A549 (cell line): ENCODE results near the gene CFB. TPM values are rescaled to one million over a fixed set of nuclear protein-coding genes. Genes with fewer than 3 reads are reported as not detected.
"Not testable (repeated sequence)": the region's sequence is repeated elsewhere in the genome, so short reads cannot be mapped to it uniquely, and the experiment has no call there.

Source experiments
- ATAC-seq, 2 experiments: fragments of 200-7000 bp in 1 of 2; fragments of >200 bp in 1 of 2; cut with Nextera tagmentation in 1 of 2; cut with Tn5 transposase in 1 of 2; 3 replicates each; pipeline versions ENCODE4 v1.8.0 to v1.9.1; 2018 to 2020; ENCODE audit warnings: mild to moderate bottlenecking in 1 of 2, moderate library complexity in 1 of 2
- CTCF ChIA-PET: fragments of 300-600 bp; sonication (Branson Sonifier 250); formaldehyde crosslinking; extraction: SDS; loops from one replicate; lab custom pipeline; 2021; ENCODE audit warnings: antibody characterized with exemption, inconsistent platforms; lab: Yijun Ruan, JAX
- POLR2A ChIA-PET: fragments of 350-600 bp; formaldehyde crosslinking; extraction: SDS; loops from one replicate; lab custom pipeline; 2021; ENCODE audit warnings: antibody characterized with exemption, inconsistent platforms; lab: Yijun Ruan, JAX
- DNase-seq, 2 experiments: peaks; one replicate each; pipeline versions ENCODE4 v3.0.0 to v3.0.0-alpha.2; 2011 to 2016; ENCODE audit warnings: low read depth in 1 of 2, low spot score in 1 of 2
- FAIRE-seq: peaks from 2 replicates; lab custom pipeline; 2011; peaks lifted over from hg19 to GRCh38; lab: Jason Lieb, UNC
- H3K27ac ChIP-seq, 2 experiments: fragments of >200 bp; sonication (Bioruptor Twin); formaldehyde crosslinking; 3 replicates each; pipeline ENCODE4 v1.5.1; 2016 to 2017
- H3K4me1 ChIP-seq: fragments of >200 bp; sonication (Bioruptor Twin); formaldehyde crosslinking; 3 replicates; pipeline ENCODE4 v1.6.1; 2016
- H3K4me2 ChIP-seq: fragments of >200 bp; sonication (Bioruptor Twin); formaldehyde crosslinking; 3 replicates; pipeline ENCODE4 v1.6.1; 2016
- H3K4me3 ChIP-seq: fragments of >200 bp; sonication (Bioruptor Twin); formaldehyde crosslinking; 3 replicates; pipeline ENCODE4 v1.5.1; 2016
- H3K9me3 ChIP-seq: fragments of >200 bp; sonication (Bioruptor Twin); formaldehyde crosslinking; 3 replicates; pipeline ENCODE4 v1.6.1; 2016
- BHLHE40 ChIP-seq: IDR thresholded peaks from 2 replicates; pipeline ENCODE4 v1.6.1; 2012; ENCODE audit warnings: low read depth, low read length, inconsistent platforms
- CBX2 ChIP-seq: fragments of 200-600 bp; sonication (generic); IDR thresholded peaks from 2 replicates; pipeline ENCODE4 v1.6.1; 2016; ENCODE audit warnings: low read depth, mild to moderate bottlenecking, borderline replicate concordance
- CEBPB ChIP-seq, 2 experiments: fragments of >200 bp in 1 of 2; sonication (Bioruptor Twin) in 1 of 2; formaldehyde crosslinking in 1 of 2; IDR thresholded peaks; 2 replicates each; pipeline ENCODE4 v1.6.1; 2012 to 2016
- CHD4 ChIP-seq: fragments of 200-600 bp; sonication (generic); IDR thresholded peaks from 2 replicates; pipeline ENCODE4 v1.6.1; 2016; ENCODE audit warnings: antibody characterized with exemption, mild to moderate bottlenecking, borderline replicate concordance
- ELK1 ChIP-seq: fragments of 150-350 bp; IDR thresholded peaks from 2 replicates; pipeline ENCODE4 v1.6.1; 2014; ENCODE audit warnings: low read depth, mild to moderate bottlenecking, low read length
- EP300 ChIP-seq, 2 experiments: fragments of >200 bp; sonication (Bioruptor Twin); formaldehyde crosslinking; IDR thresholded peaks; 2 replicates in 1 of 2; 3 replicates in 1 of 2; pipeline ENCODE4 v1.6.1; 2016 to 2017
- FOSB ChIP-seq: fragments of 250-450 bp; sonication (Bioruptor Pico); IDR thresholded peaks from 2 replicates; pipeline ENCODE4 v1.5.0; 2020; ENCODE audit warnings: mild to moderate bottlenecking, moderate library complexity
- FOXS1 ChIP-seq: fragments of 250-450 bp; sonication (Bioruptor Pico); IDR thresholded peaks from 2 replicates; pipeline ENCODE4 v1.5.0; 2020; ENCODE audit warnings: mild to moderate bottlenecking, moderate library complexity
- GATA3 ChIP-seq: IDR thresholded peaks from 2 replicates; pipeline ENCODE4 v1.6.1; 2012; ENCODE audit warnings: borderline replicate concordance
- JUN ChIP-seq, 2 experiments: fragments of >200 bp; sonication (Bioruptor Twin); formaldehyde crosslinking; IDR thresholded peaks; 2 replicates in 1 of 2; 3 replicates in 1 of 2; pipeline ENCODE4 v1.6.1; 2016 to 2017
- JUNB ChIP-seq: fragments of >200 bp; sonication (Bioruptor Twin); formaldehyde crosslinking; IDR thresholded peaks from 2 replicates; pipeline ENCODE4 v1.6.1; 2016
- POLR2A ChIP-seq: IDR thresholded peaks from 2 replicates; pipeline ENCODE4 v1.6.1; 2012; ENCODE audit warnings: mild to moderate bottlenecking, low read length
- RNF2 ChIP-seq: fragments of 200-600 bp; sonication (generic); IDR thresholded peaks from 2 replicates; pipeline ENCODE4 v1.6.1; 2016; ENCODE audit warnings: low read depth, mild to moderate bottlenecking, antibody characterized with exemption, moderate library complexity, borderline replicate concordance
- TFCP2L1 ChIP-seq: fragments of 250-450 bp; sonication (Bioruptor Pico); IDR thresholded peaks from 2 replicates; pipeline ENCODE4 v1.5.0; 2021; ENCODE audit warnings: mild to moderate bottlenecking
- ZNF302 ChIP-seq: fragments of 250-450 bp; sonication (Bioruptor Pico); IDR thresholded peaks from 2 replicates; pipeline ENCODE4 v1.9.0; 2021; ENCODE audit warnings: inconsistent platforms, mild to moderate bottlenecking, moderate library complexity
- WGBS: methylation state at CpG from one replicate; pipeline ENCODE4 v1.1.6; 2017; ENCODE audit errors: missing lambda C conversion rate; 5-methylcytosine and 5-hydroxymethylcytosine counted together
- polyA plus RNA-seq, 4 experiments: library from polyadenylated mRNA; depleted of rRNA in 3 of 4; stranded (reverse); fragments of >200 nt; fragmentation: RNase III in 1 of 4; extraction: RNeasy Plus Mini Kit Qiagen cat#74134 plus additional on column Dnase treatment in 1 of 4; gene quantifications; 2 replicates in 3 of 4; 3 replicates in 1 of 4; pipeline ENCODE4 v1.2.3, GENCODE V29; 2011 to 2017
- TF ChIP-seq, protein P1 (sequence below): IDR thresholded peaks from 2 replicates; pipeline ENCODE4 v1.6.1; 2012; ENCODE audit warnings: low read depth, borderline replicate concordance
- TF ChIP-seq, protein P2 (sequence below): fragments of >200 bp; sonication (Bioruptor Twin); formaldehyde crosslinking; IDR thresholded peaks from 3 replicates; pipeline ENCODE4 v1.6.1; 2016

Gene CFB
- polyA plus RNA-seq, 2 of the 4 experiments (the other 2 are of a cell fraction): 4.4 to 5.6 TPM

DNA sequence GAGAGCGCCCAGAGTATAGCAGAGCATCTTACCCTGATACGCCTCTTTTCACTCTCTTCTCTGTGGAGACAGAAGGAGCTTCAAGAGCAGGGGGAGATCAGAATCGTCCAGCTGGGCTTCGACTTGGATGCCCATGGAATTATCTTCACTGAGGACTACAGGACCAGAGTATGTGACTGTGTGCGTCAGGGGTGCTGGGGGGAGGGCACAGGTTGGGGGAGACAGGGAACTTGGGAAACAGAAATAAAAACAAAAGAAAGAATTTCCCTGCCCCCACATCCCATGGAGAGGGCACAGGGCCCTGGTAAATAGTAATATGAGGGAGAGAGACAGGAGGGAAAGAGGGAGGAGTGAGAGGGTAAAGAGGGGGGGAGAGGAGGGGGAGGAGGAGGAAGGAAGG is 32.9 kb downstream of the CFB start (continued):
- no peak for TF ChIP-seq EP300 (IDR thresholded peaks at IDR 0.05)
- TF ChIP-seq, all 56 proteins: peak for 0

DNA sequence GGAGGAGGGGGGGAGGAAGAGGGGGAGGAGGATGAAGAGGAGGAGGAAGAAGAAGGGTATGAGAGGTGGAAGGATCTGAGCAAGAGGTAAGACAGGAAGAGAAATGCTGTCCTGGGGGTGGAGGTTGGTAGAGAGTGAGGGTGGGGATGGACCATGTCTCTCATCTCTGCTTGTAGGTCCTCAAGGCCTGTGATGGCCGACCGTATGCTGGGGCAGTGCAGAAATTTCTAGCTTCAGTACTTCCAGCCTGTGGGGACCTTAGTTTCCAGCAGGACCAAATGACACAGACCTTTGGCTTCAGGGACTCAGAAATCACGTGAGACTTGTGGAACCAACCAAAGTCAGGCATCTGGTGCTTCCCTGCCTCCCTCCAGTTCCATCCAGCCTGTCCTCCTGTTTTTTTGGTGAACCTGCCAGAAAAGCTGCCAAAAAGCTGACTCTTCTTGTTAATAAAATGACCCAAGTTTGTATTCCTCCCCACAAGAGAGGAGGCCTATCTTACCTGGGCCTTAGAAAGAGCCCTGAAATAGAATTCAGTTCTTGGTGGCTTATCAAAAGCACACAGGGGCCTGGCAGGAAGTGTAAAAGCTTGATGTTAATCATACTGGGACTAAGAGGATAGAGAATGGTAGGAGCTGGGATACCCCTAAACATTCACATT is 33.5 kb downstream of the CFB start:
- 93% methylated on average over 3 of the region's 3 CpGs for WGBS
- TF ChIP-seq, protein P1, sequence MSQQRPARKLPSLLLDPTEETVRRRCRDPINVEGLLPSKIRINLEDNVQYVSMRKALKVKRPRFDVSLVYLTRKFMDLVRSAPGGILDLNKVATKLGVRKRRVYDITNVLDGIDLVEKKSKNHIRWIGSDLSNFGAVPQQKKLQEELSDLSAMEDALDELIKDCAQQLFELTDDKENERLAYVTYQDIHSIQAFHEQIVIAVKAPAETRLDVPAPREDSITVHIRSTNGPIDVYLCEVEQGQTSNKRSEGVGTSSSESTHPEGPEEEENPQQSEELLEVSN: no peak
- TF ChIP-seq POLR2A: no peak
- TF ChIP-seq ZNF302 (CRISPR knock-in tag): no peak
- TF ChIP-seq CEBPB (IDR thresholded peaks at IDR 0.05): no peak
- no peak for TF ChIP-seq FOSB
- TF ChIP-seq TFCP2L1 (CRISPR knock-in tag): no peak
- TF ChIP-seq CBX2: no peak
- TF ChIP-seq RNF2: no peak
- no peak for TF ChIP-seq FOXS1 (CRISPR knock-in tag)
- no peak for TF ChIP-seq EP300 (IDR thresholded peaks at IDR 0.05)
- no peak for TF ChIP-seq JUN (IDR thresholded peaks at IDR 0.05)
- no peak for TF ChIP-seq ELK1
- TF ChIP-seq, protein P2, sequence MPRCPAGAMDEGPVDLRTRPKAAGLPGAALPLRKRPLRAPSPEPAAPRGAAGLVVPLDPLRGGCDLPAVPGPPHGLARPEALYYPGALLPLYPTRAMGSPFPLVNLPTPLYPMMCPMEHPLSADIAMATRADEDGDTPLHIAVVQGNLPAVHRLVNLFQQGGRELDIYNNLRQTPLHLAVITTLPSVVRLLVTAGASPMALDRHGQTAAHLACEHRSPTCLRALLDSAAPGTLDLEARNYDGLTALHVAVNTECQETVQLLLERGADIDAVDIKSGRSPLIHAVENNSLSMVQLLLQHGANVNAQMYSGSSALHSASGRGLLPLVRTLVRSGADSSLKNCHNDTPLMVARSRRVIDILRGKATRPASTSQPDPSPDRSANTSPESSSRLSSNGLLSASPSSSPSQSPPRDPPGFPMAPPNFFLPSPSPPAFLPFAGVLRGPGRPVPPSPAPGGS: no peak
- TF ChIP-seq BHLHE40: no peak
- TF ChIP-seq CHD4: no peak
- TF ChIP-seq GATA3: no peak
- no peak for TF ChIP-seq JUNB
- ChIA-PET CTCF (interaction anchor here (0.5 to 1.3 kb wide), 2 partner anchors 27 to 874 kb away, joined by 3 to 4 read pairs; no protein-coding TSS in a partner anchor), POLR2A (interaction anchor here (0.6 kb wide), 1 partner anchor 135 kb away, joined by 3 read pairs; no protein-coding TSS in a partner anchor)
- H3K27ac ChIP-seq: no peak overlapping the region
- no peak for DNase-seq
- no peaks in the 10 kb centered on the region for H3K4me1 ChIP-seq
- no peak for FAIRE-seq
- no peak for ATAC-seq
- H3K4me2 ChIP-seq: no peak overlapping the region
- H3K9me3 ChIP-seq: no peaks in the 10 kb centered on the region
- H3K4me3 ChIP-seq: no peak overlapping the region

- H3K27ac ChIP-seq, H3K4me2 ChIP-seq, H3K4me3 ChIP-seq, FAIRE-seq, H3K4me1 ChIP-seq, POLR2A ChIA-PET, DNase-seq, ATAC-seq, H3K9me3 ChIP-seq: not testable (repeated sequence)
- CTCF ChIA-PET: interaction anchor here (1.3 kb wide), 1 partner anchor 28 kb away, joined by 4 read pairs; no protein-coding TSS in a partner anchor
- 84% methylated on average over 4 of the region's 13 CpGs for WGBS
These were observed 34.4 kb downstream of the CFB start for GRCh38 chr6:31980195-31980876.

GRCh38 chr6:31980998-31981397 is 35.1 kb downstream of the CFB start:
- H3K4me1 ChIP-seq, H3K4me3 ChIP-seq, H3K9me3 ChIP-seq, CTCF ChIA-PET, H3K27ac ChIP-seq, H3K4me2 ChIP-seq, ATAC-seq, DNase-seq, FAIRE-seq, POLR2A ChIA-PET: not testable (repeated sequence)
- WGBS: no CpG with 5 or more reads among the region's 5 CpGs

DNA sequence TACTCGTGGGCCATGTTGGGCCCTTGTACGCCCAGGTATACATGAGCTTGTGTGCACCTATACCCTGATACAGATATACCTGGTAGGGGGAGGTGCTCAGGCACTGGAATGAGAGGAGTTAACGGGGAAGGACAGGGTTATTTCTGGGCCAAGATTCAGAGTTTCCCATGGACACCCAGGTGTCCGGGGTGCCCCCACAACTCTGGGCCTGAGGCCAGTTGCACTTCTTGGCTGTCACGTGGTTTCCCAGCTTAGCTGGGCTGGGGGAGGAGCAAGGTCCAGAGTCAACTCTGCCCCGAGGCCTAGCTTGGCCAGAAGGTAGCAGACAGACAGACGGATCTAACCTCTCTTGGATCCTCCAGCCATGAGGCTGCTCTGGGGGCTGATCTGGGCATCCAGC is 35.8 kb downstream of the CFB start, which contains the start of gene C4A:
C4A (plus strand) TSS at position 314 of the 400 bp plus-strand sequence; CDS start at position 365, 51 bp downstream.
- WGBS: no CpG with 5 or more reads among the region's 7 CpGs
- H3K4me1 ChIP-seq, H3K27ac ChIP-seq, POLR2A ChIA-PET, H3K4me3 ChIP-seq, H3K4me2 ChIP-seq, FAIRE-seq, H3K9me3 ChIP-seq, CTCF ChIA-PET, DNase-seq: not testable (repeated sequence)
- 0 out of 6 replicates have a peak, but pooled peaks of 1 of the 2 experiments have one; percentile 8 for ATAC-seq

DNA sequence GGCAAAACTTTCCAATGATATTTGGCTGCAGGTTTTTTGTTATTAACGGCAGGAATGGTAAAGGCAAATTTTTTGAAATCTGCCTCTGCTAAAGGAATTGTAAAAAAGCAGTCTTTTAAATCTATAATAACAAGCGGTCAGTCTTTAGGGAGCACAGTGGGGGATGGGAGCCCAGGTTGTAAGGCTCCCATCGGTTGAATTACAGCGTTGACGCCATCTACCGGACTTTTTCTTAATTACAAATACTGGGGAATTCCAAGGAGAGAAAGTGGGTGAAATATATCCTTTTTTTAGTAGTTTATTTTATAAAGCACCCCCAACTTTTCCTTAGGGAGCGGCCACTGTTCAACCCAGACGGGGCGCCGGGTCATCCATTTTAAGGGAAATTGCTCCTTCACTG is 43.5 kb downstream of the CFB start:
- no CpG with 5 or more reads among the region's 10 CpGs for WGBS
- POLR2A ChIA-PET, CTCF ChIA-PET: not testable (repeated sequence)

DNA sequence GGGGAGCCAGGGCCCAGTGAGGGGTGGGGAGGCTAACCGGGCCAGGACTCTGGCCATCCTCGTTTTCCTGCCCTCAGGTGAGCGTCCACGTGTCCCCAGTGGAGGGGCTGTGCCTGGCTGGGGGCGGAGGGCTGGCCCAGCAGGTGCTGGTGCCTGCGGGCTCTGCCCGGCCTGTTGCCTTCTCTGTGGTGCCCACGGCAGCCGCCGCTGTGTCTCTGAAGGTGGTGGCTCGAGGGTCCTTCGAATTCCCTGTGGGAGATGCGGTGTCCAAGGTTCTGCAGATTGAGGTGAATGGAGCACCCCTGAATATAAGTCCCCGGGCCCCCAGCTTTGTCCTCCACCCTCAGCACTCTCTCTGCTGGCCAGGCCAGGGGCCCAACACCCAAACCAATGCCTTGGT is 48.5 kb downstream of the CFB start:
- H3K9me3 ChIP-seq, FAIRE-seq, H3K27ac ChIP-seq, H3K4me1 ChIP-seq, ATAC-seq, DNase-seq, H3K4me3 ChIP-seq, POLR2A ChIA-PET, CTCF ChIA-PET, H3K4me2 ChIP-seq: not testable (repeated sequence)
- WGBS: no CpG with 5 or more reads among the region's 14 CpGs

More for the DNA sequence above, 43.5 kb downstream of the CFB start:
- not testable (repeated sequence) for H3K27ac ChIP-seq, H3K4me2 ChIP-seq, H3K4me3 ChIP-seq, DNase-seq, H3K9me3 ChIP-seq, H3K4me1 ChIP-seq, FAIRE-seq
- peak in 1 of 2 experiments; percentile 55; a peak in 1 of 6 replicates for ATAC-seq
